Hematopoietic multipotent progenitor cell (in vitro differentiated cells): ENCODE measurements around the gene LRRC53. TPM values are rescaled to one million over a fixed set of nuclear protein-coding genes. Genes with fewer than 3 reads are reported as not detected.

ENCODE experiments used
- DNase-seq, 3 donors: peaks; one replicate each; pipeline ENCODE4 v3.0.0-alpha.2; 2011 to 2015; ENCODE audit warnings: low read depth in 2 of 3, low spot score in 2 of 3
- total RNA-seq: library from RNA; depleted of rRNA; stranded (reverse); fragments of >200 nt; gene quantifications from one replicate; pipeline ENCODE4 v1.2.3, GENCODE V29; 2012

Gene LRRC53, protein sequence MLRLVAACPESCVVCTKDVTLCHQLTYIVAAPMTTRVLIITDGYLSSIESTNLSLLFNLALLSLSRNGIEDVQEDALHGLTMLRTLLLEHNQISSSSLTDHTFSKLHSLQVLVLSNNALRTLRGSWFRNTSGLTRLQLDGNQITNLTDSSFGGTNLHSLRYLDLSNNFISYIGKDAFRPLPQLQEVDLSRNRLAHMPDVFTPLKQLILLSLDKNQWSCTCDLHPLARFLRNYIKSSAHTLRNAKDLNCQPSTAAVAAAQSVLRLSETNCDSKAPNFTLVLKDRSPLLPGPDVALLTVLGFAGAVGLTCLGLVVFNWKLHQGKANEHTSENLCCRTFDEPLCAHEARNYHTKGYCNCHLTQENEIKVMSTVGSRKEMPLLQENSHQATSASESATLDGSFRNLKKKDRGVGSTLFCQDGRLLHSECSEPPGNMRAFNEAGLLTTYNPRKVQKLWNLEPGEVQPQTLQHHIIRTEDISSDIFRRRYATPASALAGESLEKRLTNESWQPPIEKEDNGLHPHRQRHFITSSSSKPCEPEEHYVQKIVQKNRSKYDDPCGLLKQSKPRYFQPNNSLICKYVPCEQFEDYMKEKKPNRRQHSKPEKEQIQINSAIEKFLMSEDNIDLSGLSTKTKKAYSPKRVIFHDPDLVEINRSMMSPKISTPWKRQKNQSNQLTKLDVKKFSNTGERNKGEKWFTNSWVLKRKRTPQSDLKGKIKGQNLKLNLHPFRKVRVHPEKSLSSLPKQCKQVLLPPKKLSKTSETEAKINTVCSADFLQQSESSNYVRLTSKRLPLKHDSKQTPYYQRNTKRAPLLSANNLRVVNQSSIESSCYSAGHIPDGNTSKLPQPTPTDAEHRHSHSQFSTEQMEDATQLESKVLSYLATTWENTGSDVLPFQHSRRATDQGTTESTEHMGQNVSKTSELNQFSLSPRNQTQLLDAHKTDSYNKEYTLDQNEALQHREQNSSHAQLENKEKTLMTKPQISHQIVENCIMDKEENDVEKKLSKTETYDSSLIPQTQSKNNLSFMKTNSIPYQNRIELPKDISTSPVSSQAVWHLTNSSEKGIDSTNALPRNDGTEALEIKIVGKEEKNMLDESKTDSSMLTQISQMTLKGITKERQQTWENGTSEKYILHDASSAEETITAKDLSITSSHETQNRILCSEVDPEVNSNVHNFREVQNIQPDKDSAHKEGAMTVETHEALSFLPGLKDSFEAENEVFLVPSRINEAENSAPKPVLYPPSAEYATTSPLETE
- not detected for total RNA-seq

GRCh38 chr1:74512170-74512915, at the start of gene LRRC53:
Gene LRRC53 (minus strand): TSS chr1:74512611. CDS start chr1:74483349, 29,262 bp downstream.
- DNase-seq = no peak

GRCh38 chr1:74549932-74550331, 37.5 kb upstream of the LRRC53 start:
- DNase-seq = no peak

DNA sequence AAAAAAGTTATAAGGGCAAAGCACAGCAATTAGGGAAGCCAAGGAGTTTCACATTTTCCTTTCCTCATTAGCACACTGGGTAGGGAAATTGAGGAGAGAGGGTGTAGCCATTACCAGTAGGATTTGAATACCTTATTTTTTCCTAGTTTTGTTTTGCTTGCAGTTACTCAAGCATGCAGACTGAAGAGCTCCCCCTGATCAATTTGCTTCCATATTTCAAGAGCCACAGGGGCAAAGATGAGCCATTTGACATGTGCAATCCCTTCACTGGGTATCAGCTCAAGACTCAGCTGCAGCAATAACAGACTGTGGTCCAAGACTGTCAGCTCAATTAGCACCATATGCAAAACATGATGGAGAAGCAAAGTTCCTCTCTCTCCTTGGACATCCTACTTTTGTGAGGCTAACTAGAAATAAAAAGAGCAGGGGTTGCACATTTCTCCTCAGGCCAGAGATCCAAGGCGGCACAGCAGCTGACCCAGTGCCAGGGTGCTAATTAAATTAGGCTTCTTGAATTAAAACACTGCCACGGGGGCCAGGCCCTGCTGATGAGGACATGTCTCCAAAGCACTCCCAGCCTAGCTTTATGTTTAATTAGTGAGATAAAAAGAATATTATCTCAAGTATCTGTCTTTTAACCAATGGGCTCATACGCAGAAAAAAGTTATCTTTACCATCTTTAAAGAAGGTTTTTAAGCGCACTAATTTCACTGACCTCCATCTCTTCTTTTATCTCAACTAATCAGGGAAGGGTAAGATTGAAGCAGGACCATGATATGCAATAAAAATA, 36.7 kb upstream of the LRRC53 start:
- no peak for DNase-seq

DNA sequence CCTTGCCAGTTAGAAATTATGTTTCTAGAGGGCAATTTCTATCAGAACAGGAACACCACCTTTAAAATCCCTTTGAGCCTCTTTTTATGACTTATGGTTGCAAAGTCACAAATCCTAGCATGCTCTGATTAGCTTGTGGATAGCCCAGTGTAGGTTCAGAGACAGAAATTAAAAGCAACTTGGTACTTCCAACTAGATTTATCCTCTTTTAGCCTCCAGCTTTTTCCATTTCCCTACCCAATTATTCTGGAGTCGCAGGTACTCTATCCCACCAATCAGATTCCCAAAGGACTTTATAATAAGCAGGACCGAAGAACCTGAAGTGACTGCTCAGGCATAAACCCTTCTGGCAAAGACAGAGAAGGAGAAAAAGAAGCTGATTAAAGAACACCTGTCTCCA, 33.4 kb upstream of the LRRC53 start:
- DNase-seq = no peak

- no peak for DNase-seq
These were observed 21.8 kb upstream of the LRRC53 start for GRCh38 chr1:74534241-74534640.

- DNase-seq = no peak
These were observed 19.4 kb upstream of the LRRC53 start for GRCh38 chr1:74531796-74532195.

DNA sequence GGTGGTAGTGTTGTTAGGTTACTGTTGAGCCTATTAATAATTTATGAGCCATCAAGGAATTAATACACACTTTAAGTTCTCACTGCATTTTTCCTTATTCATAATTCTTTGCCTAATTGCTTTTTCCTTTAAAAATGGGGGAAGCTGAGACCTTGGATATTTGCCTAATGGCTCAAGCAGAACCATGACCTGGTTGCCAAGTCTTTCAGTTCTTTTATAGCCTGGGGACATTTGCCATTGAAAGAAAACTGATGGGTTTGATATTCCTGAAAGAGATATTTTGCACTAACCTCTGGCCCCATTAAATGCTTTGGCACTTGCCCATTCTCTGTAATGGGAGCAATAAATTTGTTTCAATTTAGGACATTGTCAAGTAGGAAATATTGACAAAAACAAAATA, 18.5 kb upstream of the LRRC53 start:
- DNase-seq = no peak

GRCh38 chr1:74528123-74528522, 15.7 kb upstream of the LRRC53 start:
- no peak for DNase-seq

- no peak for DNase-seq
These were observed 14.3 kb upstream of the LRRC53 start for GRCh38 chr1:74526708-74527107.

- DNase-seq = no peak
These were observed 11.6 kb upstream of the LRRC53 start for GRCh38 chr1:74523873-74524480.

GRCh38 chr1:74522148-74522547, 9.7 kb upstream of the LRRC53 start:
- no peak for DNase-seq

- no peak for DNase-seq
These were observed 5.2 kb upstream of the LRRC53 start for GRCh38 chr1:74517599-74518051.

DNA sequence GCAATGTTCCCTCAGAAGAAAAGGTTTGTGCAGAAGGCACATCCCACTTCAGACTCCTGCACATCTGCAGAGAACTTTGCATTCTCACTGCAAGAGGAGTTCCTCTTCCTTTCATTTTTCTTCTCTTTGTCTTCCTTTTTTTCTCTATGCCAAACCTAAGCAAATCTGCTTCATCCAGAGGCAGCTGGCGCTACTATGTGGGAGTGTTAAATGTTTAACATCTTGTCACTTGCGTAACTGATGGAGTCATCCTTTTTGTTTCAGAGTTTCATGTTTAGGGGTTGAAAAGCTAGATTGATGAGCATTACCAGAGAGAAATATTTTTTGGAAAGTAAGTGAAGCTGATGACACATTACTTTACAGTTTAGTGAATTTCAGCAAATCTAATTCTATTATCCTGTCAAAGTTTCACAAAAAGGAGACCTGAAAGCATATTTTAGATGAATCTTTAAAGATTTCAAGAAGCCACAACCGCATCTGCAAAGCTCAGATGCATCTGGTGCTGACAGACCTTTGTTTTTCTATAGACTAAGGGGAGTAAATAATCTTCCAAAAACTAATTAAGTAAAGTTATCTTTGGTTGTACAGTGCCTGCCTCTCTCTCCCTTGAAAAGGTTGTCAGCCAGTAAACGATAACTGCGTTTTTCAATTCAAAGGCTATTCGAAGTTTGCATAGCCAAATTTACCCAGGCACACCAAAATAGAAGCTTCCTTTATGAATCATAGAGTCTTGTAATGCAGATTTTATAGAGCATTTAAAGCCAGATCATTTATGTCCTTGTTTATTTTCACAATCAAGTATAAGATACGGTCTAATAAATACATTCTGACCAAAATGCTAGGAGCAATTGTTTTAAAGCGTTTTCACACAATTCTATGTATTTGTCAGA, 1.2 kb upstream of the LRRC53 start:
- DNase-seq = no peak

GRCh38 chr1:74508449-74508848, 4.0 kb downstream of the LRRC53 start:
- no peak for DNase-seq

DNA sequence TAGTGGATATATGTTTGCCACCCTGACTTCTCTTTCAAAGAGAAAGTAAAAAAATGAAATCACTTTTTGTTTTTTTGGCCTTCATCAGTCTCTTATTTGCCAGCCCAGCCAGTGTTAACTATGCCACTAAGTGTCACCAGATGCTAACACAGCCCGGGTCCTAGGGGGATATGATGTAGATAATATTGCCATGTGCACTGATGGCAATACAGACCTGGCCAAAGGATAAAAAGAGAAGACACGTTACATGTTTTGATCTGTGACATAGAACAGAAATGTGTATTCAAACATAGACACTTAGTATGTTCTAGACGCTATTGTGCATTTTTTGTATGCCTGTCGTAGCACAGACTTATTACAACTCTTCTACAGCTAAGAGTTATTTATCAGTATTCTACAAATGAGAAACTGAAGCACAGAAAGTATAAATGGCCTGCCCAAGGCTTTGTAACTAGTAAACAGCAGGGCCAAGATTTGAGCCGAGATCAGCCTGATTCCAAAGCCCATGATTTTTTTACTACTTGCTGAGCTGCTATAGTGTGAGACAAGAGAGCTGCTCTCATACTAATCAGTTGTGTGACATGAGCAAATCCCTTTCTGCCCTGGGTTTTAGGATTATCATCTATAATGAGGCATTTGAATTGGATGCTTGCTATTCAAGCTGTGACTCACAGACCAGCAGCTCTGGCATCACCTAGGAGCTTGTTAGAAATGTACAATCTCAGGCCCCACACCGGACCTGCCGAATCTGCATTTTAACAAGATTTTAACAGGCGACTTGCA, 6.3 kb downstream of the LRRC53 start:
- no peak for DNase-seq

GRCh38 chr1:74504933-74505512, 7.4 kb downstream of the LRRC53 start:
- no peak for DNase-seq
